ENCODE data around the gene KCP. TPM values are rescaled to one million over a fixed set of nuclear protein-coding genes. Genes with fewer than 3 reads are reported as not detected.

Gene KCP
- polyA plus RNA-seq, 3 donors: 0.11 to 0.16 TPM; not detected in 1

GRCh38 chr7:128888039-128888755 is 22.3 kb downstream of the KCP start:
- peaks cover 5 to 8% of the 10 kb centered on the region in 2 donors for H3K4me1 ChIP-seq (ENCODE audit: control insufficient read depth in 1 of 2, insufficient read depth in 2 of 2, low read length in 2 of 2)
- no peak overlapping the region for H3K27ac ChIP-seq (ENCODE audit: low read depth in 1 of 2, low read length in 2 of 2)
- no peak overlapping the region for H3K27ac Mint-ChIP-seq
- H3K4me1 Mint-ChIP-seq: peaks cover 3% of the 10 kb centered on the region
- WGBS (ENCODE audit: insufficient coverage): 87% methylated on average over 4 of the region's 7 CpGs
- intact Hi-C loops (cut with micrococcal nuclease): loop anchor here in 1 of 2 donors (10.0 kb wide), 1 partner anchor 283 kb away; no protein-coding TSS in a partner anchor
- H3K9me3 Mint-ChIP-seq: peaks cover 0 to 8% (median 2%) of the 10 kb centered on the region in 7 donors
- H3K9me3 ChIP-seq (replicated peaks in 1 of 2; ENCODE audit: control insufficient read depth in 1 of 2, insufficient read depth in 1 of 2, low read length in 2 of 2): no peaks in the 10 kb centered on the region
- H3K36me3 ChIP-seq (replicated peaks in 1 of 2; ENCODE audit: control insufficient read depth in 1 of 2, insufficient read depth in 2 of 2, low read length in 2 of 2): no peaks in the 10 kb centered on the region
- DNase-seq: no peak
- TF ChIP-seq CTCF (IDR thresholded peaks at IDR 0.05): no peak
- peaks cover 11 to 36% of the 10 kb centered on the region in 2 donors for H3K27me3 ChIP-seq (ENCODE audit: control insufficient read depth in 2 of 2, insufficient read depth in 2 of 2, low read length in 2 of 2)
- no peak overlapping the region for H3K9ac ChIP-seq (ENCODE audit: insufficient read depth, low read length, poor library complexity, severe bottlenecking)
- no peaks in the 10 kb centered on the region for H4K20me1 ChIP-seq (ENCODE audit: insufficient read depth, low read length)
- no peak overlapping the region for H3K4me2 ChIP-seq (replicated peaks; ENCODE audit: extremely low read depth, low read length, poor library complexity, severe bottlenecking)
- H3K27me3 Mint-ChIP-seq (ENCODE audit: low read depth in 3 of 3): peaks cover 22 to 39% (median 32%) of the 10 kb centered on the region in 3 donors
- no peak overlapping the region for H3K4me3 Mint-ChIP-seq
- no peak overlapping the region for H3K4me3 ChIP-seq (replicated peaks in 1 of 3; ENCODE audit: low read depth in 2 of 3, low read length in 3 of 3)
- H3K79me2 ChIP-seq (ENCODE audit: insufficient read depth, low read length): no peaks in the 10 kb centered on the region
- peaks cover 0 to 2% of the 10 kb centered on the region in 2 donors for H3K36me3 Mint-ChIP-seq
- H2AFZ ChIP-seq (ENCODE audit: insufficient read depth, low read depth, low read length, poor library complexity, severe bottlenecking): no peak overlapping the region

- Mint-ChIP-seq H3K9me3 (peaks cover 0 to 8% (median 2%) of the 10 kb centered on the region in 7 donors), H3K4me3 (no peak overlapping the region), H3K36me3 (peaks cover 0 to 2% of the 10 kb centered on the region in 2 donors), H3K27ac (peak overlapping the region in 1 of 7 donors; percentile 45), H3K27me3 (ENCODE audit: low read depth in 3 of 3) (peaks cover 19 to 32% (median 26%) of the 10 kb centered on the region in 3 donors), H3K4me1 (peaks cover 3% of the 10 kb centered on the region)
- WGBS (ENCODE audit: insufficient coverage): 88% methylated on average over 6 of the region's 7 CpGs
- Histone ChIP-seq H3K4me2 (replicated peaks; ENCODE audit: extremely low read depth, low read length, poor library complexity, severe bottlenecking) (no peak overlapping the region), H4K20me1 (ENCODE audit: insufficient read depth, low read length) (no peaks in the 10 kb centered on the region), H3K9ac (ENCODE audit: insufficient read depth, low read length, poor library complexity, severe bottlenecking) (no peak overlapping the region), H3K4me3 (replicated peaks in 1 of 3; ENCODE audit: low read depth in 2 of 3, low read length in 3 of 3) (no peak overlapping the region), H3K36me3 (replicated peaks in 1 of 2; ENCODE audit: control insufficient read depth in 1 of 2, insufficient read depth in 2 of 2, low read length in 2 of 2) (no peaks in the 10 kb centered on the region), H3K79me2 (ENCODE audit: insufficient read depth, low read length) (no peaks in the 10 kb centered on the region), H3K9me3 (replicated peaks in 1 of 2; ENCODE audit: control insufficient read depth in 1 of 2, insufficient read depth in 1 of 2, low read length in 2 of 2) (no peaks in the 10 kb centered on the region), H3K4me1 (ENCODE audit: control insufficient read depth in 1 of 2, insufficient read depth in 2 of 2, low read length in 2 of 2) (peaks cover 5 to 8% of the 10 kb centered on the region in 2 donors), H3K27ac (ENCODE audit: low read depth in 1 of 2, low read length in 2 of 2) (no peak overlapping the region), H2AFZ (ENCODE audit: insufficient read depth, low read depth, low read length, poor library complexity, severe bottlenecking) (no peak overlapping the region), H3K27me3 (ENCODE audit: control insufficient read depth in 2 of 2, insufficient read depth in 2 of 2, low read length in 2 of 2) (peaks cover 11 to 32% of the 10 kb centered on the region in 2 donors)
- intact Hi-C loops (cut with micrococcal nuclease): loop anchor here in 1 of 2 donors (10.0 kb wide), 1 partner anchor 283 kb away; no protein-coding TSS in a partner anchor
- DNase-seq: no peak
- TF ChIP-seq CTCF (IDR thresholded peaks at IDR 0.05): no peak
Observed at GRCh38 chr7:128887169-128888038, 23.1 kb downstream of the KCP start.

Measured in CD14-positive monocyte (primary cell).